Thyroid gland (tissue), 4 donors: Measurements from ENCODE around the gene NR1H3. TPM values are rescaled to one million over a fixed set of nuclear protein-coding genes. Genes with fewer than 3 reads are reported as not detected.

Experiments used
- DNase-seq, 2 donors: peaks; one replicate each; pipeline ENCODE4 v3.0.0-alpha.2; 2019
- H3K27ac ChIP-seq, 3 donors: fragments of 200-600 bp; sonication (generic); 1 replicate in 2 of 3; 2 replicates in 1 of 3; pipeline ENCODE4 v1.5.1; 2016 to 2019; ENCODE audit warnings: mild to moderate bottlenecking in 1 of 3, moderate library complexity in 1 of 3
- H3K27me3 ChIP-seq: fragments of 200-600 bp; sonication (generic); one replicate; pipeline ENCODE4 v1.5.1; 2019
- H3K36me3 ChIP-seq, 2 donors: fragments of 200-600 bp; sonication (generic); one replicate each; pipeline ENCODE4 v1.5.1; 2016 to 2019
- H3K4me1 ChIP-seq, 2 donors: fragments of 200-600 bp; sonication (generic); one replicate each; pipeline ENCODE4 v1.5.1; 2017 to 2019
- H3K4me3 ChIP-seq, 3 donors: fragments of 200-600 bp; sonication (generic); replicated peaks in 1 of 3; 1 replicate in 2 of 3; 2 replicates in 1 of 3; pipeline ENCODE4 v1.5.1; 2016; ENCODE audit warnings: mild to moderate bottlenecking in 1 of 3
- H3K9me3 ChIP-seq: fragments of 200-600 bp; sonication (generic); one replicate; pipeline ENCODE4 v1.5.1; 2017
- CTCF ChIP-seq, 6 experiments: fragments of 200-600 bp in 3 of 6; fragments of 450-650 bp in 3 of 6; sonication (generic) in 3 of 6; IDR thresholded peaks; one replicate each; pipeline ENCODE4 v1.5.1; 2016 to 2019; ENCODE audit warnings: antibody characterized with exemption in 6 of 6, mild to moderate bottlenecking in 2 of 6, inconsistent platforms in 1 of 6, moderate library complexity in 1 of 6
- POLR2A ChIP-seq, 2 donors: fragments of 450-650 bp; IDR thresholded peaks; one replicate each; pipeline ENCODE4 v1.6.1; 2017; ENCODE audit warnings: antibody characterized with exemption in 2 of 2, mild to moderate bottlenecking in 2 of 2, moderate library complexity in 1 of 2
- WGBS, 2 donors: methylation state at CpG; one replicate each; pipeline ENCODE4 v1.1.5; 2017; 5-methylcytosine and 5-hydroxymethylcytosine counted together
- intact Hi-C: fragments of 100-400 bp; cut with DNase I; formaldehyde crosslinking; loops from one replicate; pipeline ENCODE4 v1.15.1; 2023
- total RNA-seq, 4 donors: library from RNA; depleted of rRNA; stranded (reverse); fragments of >200 nt; gene quantifications; one replicate each; pipeline ENCODE4 v1.2.3, GENCODE V29; 2016

NR1H3 gene
- total RNA-seq, 4 donors from 2014 or later = 27.5 to 58.3 (median 42.5) TPM

- TF ChIP-seq POLR2A (IDR thresholded peaks at IDR 0.05) = no peak
- TF ChIP-seq CTCF (IDR thresholded peaks at IDR 0.05) = no peak
- Histone ChIP-seq H3K4me3 (no peak overlapping the region), H3K9me3 (no peaks in the 10 kb centered on the region), H3K4me1 (peaks cover 0 to 7% of the 10 kb centered on the region in 2 donors), H3K27me3 (no peaks in the 10 kb centered on the region), H3K27ac (no peak overlapping the region), H3K36me3 (peaks cover 13 to 14% of the 10 kb centered on the region in 2 donors)
- 92 to 93% methylated on average over 12 of the region's 12 CpGs for WGBS, 2 donors
- intact Hi-C loops = no loop called here
- DNase-seq = no peak
Measured at GRCh38 chr11:47235163-47235562, 22.6 kb upstream of the NR1H3 start.

GRCh38 chr11:47236482-47236881 is 21.3 kb upstream of the NR1H3 start:
- DNase-seq = no peak
- H3K27me3 ChIP-seq = no peaks in the 10 kb centered on the region
- H3K4me3 ChIP-seq = no peak overlapping the region
- H3K27ac ChIP-seq = no peak overlapping the region
- no peaks in the 10 kb centered on the region for H3K9me3 ChIP-seq
- TF ChIP-seq POLR2A (IDR thresholded peaks at IDR 0.05) (no peak), CTCF (IDR thresholded peaks at IDR 0.05) (no peak)
- intact Hi-C loops = no loop called here
- 85 to 89% methylated on average over 5 of the region's 5 CpGs for WGBS, 2 donors
- H3K4me1 ChIP-seq = peaks cover 0 to 7% of the 10 kb centered on the region in 2 donors
- H3K36me3 ChIP-seq = peaks cover 22 to 24% of the 10 kb centered on the region in 2 donors

- 94 to 95% methylated on average over 10 of the region's 10 CpGs for WGBS, 2 donors
- no peaks in the 10 kb centered on the region for H3K27me3 ChIP-seq
- H3K9me3 ChIP-seq = no peaks in the 10 kb centered on the region
- TF ChIP-seq CTCF (IDR thresholded peaks at IDR 0.05) = no peak
- TF ChIP-seq POLR2A (IDR thresholded peaks at IDR 0.05) = no peak
- H3K36me3 ChIP-seq = peaks cover 50 to 56% of the 10 kb centered on the region in 2 donors
- H3K27ac ChIP-seq = no peak overlapping the region
- no peak overlapping the region for H3K4me3 ChIP-seq
- no peak for DNase-seq
- peaks cover 0 to under 1% of the 10 kb centered on the region in 2 donors for H3K4me1 ChIP-seq
- intact Hi-C loops = no loop called here
Measured at GRCh38 chr11:47239852-47240251, 17.9 kb upstream of the NR1H3 start.

- Histone ChIP-seq H3K36me3 (peaks cover 58 to 64% of the 10 kb centered on the region in 2 donors), H3K27ac (no peak overlapping the region), H3K4me1 (no peaks in the 10 kb centered on the region), H3K9me3 (no peaks in the 10 kb centered on the region), H3K4me3 (no peak overlapping the region), H3K27me3 (no peaks in the 10 kb centered on the region)
- DNase-seq = no peak
- 87 to 91% methylated on average over 3 of the region's 3 CpGs for WGBS, 2 donors
- intact Hi-C loops = no loop called here
- TF ChIP-seq CTCF (IDR thresholded peaks at IDR 0.05) (no peak), POLR2A (IDR thresholded peaks at IDR 0.05) (no peak)
Measured at GRCh38 chr11:47241841-47242301, 15.9 kb upstream of the NR1H3 start.

GRCh38 chr11:47242596-47243192 is 15.1 kb upstream of the NR1H3 start:
- Histone ChIP-seq H3K9me3 (no peaks in the 10 kb centered on the region), H3K4me1 (peaks cover 5 to 7% of the 10 kb centered on the region in 2 donors), H3K4me3 (no peak overlapping the region), H3K27me3 (no peaks in the 10 kb centered on the region), H3K36me3 (peaks cover 58 to 64% of the 10 kb centered on the region in 2 donors), H3K27ac (no peak overlapping the region)
- WGBS, 2 donors = 93 to 94% methylated on average over 8 to 21 of the region's 21 CpGs
- no peak for TF ChIP-seq CTCF (IDR thresholded peaks at IDR 0.05)
- TF ChIP-seq POLR2A (IDR thresholded peaks at IDR 0.05) = no peak
- DNase-seq = no peak
- intact Hi-C loops = no loop called here
